Glomerular visceral epithelial cell (primary cell): ENCODE measurements around the gene RAB10.
"Not testable (repeated sequence)": the region's sequence is repeated elsewhere in the genome, so short reads cannot be mapped to it uniquely, and the experiment has no call there.

Experiments used
- DNase-seq: peaks from one replicate; pipeline ENCODE4 v3.0.0-alpha.2; 2016; ENCODE audit errors: extremely low spot score

The RAB10 gene

GRCh38 chr2:26058390-26058789, 24.5 kb downstream of the RAB10 start:
- no peak for DNase-seq

GRCh38 chr2:26059542-26059941, 25.7 kb downstream of the RAB10 start:
- DNase-seq, result no peak

DNA sequence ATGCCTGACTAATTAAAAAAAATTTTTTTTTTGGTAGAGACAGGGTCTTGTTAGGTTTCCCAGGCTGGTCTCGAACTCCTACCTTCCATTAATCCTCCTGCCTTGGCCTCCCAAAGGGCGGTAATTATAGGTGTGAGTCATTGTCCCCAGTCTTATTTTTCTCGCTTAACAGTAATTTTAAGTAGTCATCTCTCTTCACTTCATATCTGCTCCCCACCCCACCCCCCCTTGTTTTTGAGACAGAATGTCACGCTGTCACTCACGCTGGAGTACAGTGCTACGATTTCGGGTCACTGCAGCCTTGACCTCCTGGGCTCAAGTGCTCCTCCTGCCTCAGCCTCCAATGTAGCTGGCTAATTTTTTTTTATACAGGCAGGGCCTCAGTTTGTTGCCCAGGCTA, 27.7 kb downstream of the RAB10 start:
- DNase-seq, result no peak

DNA sequence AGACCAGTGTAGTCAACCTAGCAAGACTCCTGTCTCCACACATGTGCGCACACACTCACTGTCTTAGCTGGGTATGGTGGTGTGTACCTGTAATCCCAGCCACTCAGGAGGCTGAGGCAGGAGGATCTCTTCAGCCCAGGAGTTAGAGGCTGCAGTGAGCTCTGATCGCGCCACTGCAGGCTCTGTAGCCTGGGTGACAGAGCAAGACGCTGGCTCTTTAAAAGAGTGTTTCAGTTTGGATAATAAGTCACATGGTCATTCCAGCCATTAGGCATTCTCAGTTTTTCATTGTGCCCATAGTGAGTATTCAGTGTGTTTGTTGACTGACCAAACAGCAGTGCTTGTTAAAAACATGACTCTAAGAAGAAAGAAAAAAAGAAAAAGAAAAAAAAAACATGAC, 31.0 kb downstream of the RAB10 start:
- no peak for DNase-seq

GRCh38 chr2:26067186-26067974, 33.5 kb downstream of the RAB10 start:
- DNase-seq, result no peak

DNA sequence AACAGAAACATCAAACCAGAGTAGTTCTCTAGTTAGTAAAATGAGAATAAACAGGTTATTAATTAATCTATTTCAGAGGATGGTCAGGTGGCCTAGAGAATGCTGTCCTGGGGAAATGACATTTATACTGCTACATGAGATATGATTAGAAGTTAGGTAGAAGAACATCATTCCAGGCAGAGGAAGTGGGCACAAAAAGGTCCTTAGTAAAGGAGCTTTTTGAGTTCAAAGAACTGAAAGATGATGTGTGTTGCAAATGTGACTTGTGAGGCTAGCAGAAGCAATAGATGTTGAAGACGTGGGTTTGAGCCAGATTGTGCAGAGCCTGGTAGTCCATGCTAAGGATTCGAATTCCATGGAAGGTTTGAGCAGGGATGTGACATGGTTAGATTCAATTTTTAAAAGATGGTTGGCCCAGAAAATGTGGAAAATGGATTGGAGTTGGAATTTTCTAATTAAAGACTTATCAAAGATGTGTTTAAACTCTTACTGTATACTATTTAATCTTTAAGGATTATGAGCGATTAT, 34.2 kb downstream of the RAB10 start:
- no peak for DNase-seq

DNA sequence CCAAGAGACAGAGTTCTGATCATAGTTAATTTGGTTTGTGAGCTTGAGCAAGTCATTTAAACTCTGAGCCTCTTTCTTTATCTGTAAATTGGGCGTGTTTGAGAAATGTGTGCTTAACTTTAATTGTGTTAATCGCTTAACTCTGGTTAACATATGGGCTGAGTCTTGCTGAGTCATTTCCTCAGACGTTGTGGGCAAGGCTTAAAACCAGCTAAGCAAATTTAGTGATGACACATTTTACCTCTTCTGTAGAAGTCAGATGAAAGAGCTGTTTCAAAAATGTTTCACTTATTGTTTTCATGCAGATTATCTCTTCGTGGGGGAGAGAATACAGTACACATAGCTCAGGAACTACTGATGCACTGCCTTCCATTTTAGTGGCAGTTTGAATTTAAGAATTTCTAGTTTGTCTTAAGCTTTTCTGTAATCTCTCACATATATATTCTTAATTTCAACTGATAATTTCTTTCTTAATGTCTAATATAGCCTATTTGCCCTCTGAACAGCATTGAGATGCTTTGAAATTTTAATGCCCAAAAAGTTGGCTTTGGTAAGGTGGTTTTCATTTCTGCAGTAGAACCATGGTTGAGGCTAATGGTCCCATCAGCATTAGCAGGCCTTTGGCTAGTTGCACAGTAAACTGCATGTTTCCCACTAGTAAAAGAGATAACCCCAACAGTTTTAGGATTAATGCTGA, 34.9 kb downstream of the RAB10 start:
- DNase-seq, result peak; percentile 65

DNA sequence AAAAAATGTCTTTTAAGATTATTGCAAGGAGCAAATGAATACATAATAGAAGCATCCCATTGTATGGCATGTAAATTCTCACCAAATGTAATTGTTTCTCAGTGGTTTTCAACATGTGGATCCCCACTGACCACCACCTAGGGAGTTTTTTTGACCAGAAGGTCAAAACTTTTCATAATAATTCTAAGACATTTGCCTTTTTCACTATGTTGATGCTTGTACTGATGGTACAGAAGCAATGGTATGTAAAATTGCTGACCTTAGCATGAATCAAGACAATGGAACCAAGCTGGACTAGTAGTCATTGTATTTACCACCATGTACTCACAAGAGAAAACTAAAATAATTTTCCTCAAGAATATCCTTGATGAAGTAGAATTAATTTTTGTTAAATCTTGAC, 36.8 kb downstream of the RAB10 start:
- no peak for DNase-seq

DNA sequence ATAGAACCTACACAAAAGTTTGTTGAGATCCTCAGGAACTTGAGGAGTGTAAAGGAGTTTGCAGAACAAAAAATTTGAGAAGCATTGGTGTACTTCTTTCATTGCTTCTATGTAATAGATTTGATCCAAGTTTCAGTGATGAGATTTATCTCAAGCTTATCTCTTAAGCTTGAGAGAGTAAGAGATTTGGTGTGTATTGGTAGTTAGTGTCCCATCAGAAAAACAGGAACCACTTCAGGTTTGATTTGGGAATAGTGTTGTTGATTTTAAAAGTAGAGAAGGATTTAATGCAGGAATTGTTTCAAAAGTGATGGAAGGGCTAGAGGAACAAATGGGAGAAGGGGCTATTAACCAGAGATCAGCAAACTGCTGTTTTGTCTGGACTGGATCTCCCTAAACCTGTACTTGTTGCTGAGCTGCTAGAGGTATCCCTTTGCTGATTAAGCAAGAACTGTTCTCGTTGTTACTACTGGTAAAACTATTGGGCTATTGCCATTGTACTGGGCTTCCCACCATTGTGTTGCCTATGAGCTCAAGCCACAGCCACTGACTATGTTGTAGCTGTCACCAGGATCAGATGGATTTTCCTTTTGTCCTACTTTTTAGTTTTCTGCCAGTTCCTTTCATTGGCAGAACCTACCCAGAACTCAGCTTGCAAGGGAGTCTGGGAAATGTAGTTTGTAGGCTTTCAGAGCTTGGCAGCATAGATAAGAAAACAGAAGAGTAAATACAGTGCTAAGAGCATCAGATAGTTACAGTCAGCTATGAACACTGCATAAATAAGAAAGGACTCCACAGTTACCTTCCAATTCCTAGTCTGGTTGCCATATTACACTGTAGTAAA, 39.3 kb downstream of the RAB10 start:
- DNase-seq, result no peak

DNA sequence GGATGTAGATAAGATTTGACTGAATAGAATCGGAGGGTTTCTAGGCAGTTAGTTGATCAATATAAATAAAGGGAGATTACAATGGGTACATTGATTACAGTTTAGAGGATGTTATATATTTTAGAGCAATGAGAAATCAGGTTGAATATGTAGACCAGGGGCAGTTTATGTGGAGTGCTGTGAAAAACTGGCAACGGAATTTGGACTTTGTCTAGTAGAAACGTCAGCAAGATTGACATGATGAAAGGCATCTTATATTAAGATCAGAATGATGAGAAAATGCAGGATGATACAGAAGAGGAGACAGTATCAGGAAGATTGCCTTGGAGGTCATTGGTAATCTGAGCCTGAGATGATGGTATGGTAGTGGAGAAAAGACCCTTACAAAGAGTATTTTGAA, 39.9 kb downstream of the RAB10 start:
- no peak for DNase-seq

DNA sequence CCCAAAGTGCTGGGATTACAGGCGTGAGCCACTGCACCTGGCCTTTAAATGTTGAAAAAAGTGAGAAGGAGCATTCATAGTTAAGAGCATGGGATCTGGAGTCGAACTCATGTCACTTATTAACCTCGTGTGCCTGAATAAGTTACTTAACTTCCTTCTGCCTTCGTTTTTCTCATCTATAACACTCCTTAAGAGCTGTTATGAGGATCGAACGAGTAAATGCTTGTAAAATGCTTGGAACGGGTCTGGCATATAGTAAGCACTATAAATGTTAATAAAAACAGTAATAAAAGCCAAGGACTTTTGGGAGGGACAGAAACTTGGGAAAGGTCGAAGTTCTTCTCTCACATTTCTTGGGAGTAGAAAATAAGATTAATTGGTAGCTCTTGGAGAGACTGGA, 40.8 kb downstream of the RAB10 start:
- peak; percentile 12 for DNase-seq

- no peak for DNase-seq
Observed at GRCh38 chr2:26075173-26075572, 41.3 kb downstream of the RAB10 start.

DNA sequence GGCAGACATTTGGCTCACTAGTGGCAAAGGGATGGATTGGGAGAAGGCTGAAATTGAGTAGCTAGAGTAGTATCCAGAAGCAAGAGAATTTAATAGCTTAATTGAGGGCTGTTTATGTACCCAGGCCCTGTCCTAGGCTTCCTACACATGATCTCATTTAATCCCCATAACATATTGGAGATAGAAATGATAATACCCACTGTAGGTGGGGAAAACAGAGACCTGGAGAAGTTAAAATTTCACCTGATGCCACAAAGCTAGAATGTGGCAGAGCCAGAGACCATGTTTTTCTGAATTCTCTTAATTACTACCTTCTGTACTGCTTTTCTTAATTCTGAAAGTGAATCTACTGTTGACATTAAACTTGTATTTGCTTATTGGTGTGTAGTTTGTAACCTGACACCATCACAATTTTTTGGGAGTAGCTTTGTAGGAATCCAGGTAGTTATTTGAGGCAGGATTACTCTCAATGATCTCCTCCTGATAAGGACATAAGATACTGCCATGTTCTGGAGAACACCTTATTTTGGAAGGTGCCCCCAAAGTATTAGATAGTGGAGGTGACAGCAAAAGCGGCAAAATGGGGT, 42.2 kb downstream of the RAB10 start:
- no peak for DNase-seq

GRCh38 chr2:26077291-26077690, 43.4 kb downstream of the RAB10 start:
- no peak for DNase-seq

- no peak for DNase-seq
Observed at GRCh38 chr2:26078939-26079338, 45.1 kb downstream of the RAB10 start.

DNA sequence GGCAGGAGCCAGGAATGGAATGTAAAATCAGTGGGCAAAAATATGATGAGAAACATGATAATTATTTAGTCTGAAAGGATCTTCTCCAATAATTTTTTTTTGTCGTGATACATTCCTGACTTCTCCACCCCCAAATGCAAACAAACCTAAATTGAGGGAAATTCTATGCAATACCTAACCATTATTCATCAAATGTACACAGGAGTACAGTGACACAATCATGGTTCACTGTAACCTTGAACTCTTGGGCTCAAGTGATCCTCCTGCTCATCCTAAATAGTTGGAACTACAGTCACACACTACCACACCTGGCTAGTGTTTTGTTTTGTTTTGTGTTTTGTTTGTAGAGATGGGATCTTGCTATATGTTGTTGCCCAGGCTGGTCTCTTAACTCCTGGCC, 46.5 kb downstream of the RAB10 start:
- DNase-seq, result no peak

DNA sequence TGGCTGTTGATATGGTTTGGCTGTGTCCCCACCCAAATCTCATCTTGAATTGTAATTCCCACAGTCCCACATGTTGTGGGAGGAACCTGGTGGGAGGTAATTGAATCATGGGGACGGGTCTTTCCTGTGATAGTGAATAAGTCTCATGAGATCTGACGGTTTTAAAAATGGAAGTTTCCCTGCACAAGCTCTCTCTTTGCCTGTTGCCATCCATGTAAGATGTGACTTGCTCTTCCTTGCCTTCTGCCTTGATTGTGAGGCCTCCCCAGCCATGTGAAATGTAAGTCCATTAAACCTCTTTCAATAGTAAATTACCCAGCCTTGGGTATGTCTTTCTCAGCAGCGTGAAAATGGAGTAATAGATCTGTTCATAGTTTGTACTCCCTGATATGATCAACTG, 47.0 kb downstream of the RAB10 start:
- DNase-seq, result not testable (repeated sequence)

GRCh38 chr2:26081556-26081955, 47.7 kb downstream of the RAB10 start:
- no peak for DNase-seq

- DNase-seq, result no peak
Observed at GRCh38 chr2:26086155-26086637, 52.3 kb downstream of the RAB10 start.

DNA sequence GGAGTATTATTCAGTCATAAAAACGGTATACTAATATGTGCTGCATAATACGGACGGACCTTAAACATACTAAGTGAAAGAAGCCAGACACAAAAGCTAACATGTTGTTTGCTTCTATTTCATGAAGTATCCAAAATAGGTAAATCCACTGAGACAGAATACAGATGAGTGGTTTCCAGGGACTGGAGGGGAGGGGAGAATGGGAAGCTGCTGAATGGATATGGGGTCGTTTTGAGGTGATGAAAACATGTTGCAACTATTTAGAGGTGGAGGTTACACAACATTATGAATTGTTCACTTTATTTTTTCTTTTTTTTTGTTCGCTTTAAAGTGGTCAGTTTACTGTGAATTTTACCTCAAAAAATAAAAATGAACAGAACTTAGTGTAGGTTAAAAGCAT, 52.9 kb downstream of the RAB10 start:
- no peak for DNase-seq

GRCh38 chr2:26088038-26088643, 54.3 kb downstream of the RAB10 start:
- peak; percentile 18 for DNase-seq
